Activated CD8-positive, alpha-beta T cell treated with anti-CD3 and anti-CD28 coated beads for 36 hours (primary cell): ENCODE results near the gene SLC5A4. TPM values are rescaled to one million over a fixed set of nuclear protein-coding genes. Genes with fewer than 3 reads are reported as not detected.
"Not testable (repeated sequence)": the region's sequence is repeated elsewhere in the genome, so short reads cannot be mapped to it uniquely, and the experiment has no call there.

ENCODE experiments used
- ATAC-seq: fragments of 200-7000 bp; cut with Tn5 transposase; one replicate; pipeline ENCODE4 v1.10.0; 2021; ENCODE audit warnings: mild to moderate bottlenecking, moderate library complexity
- CTCF ChIA-PET: fragments of 350-600 bp; sonication (Branson Sonifier 250); formaldehyde crosslinking; loops from one replicate; lab custom pipeline; 2021; ENCODE audit warnings: antibody characterized with exemption; lab: Charles Lee
- POLR2A ChIA-PET: fragments of 350-600 bp; sonication (Branson Sonifier 250); formaldehyde crosslinking; loops from one replicate; lab custom pipeline; 2021; ENCODE audit warnings: antibody characterized with exemption; lab: Charles Lee
- DNase-seq: peaks from one replicate; pipeline ENCODE4 v3.0.0-alpha.2; 2020
- H3K27ac Mint-ChIP-seq: one replicate; pipeline ENCODE4 v1.8.0; 2021; ENCODE audit warnings: mild to moderate bottlenecking, mixed read lengths
- H3K27me3 Mint-ChIP-seq: one replicate; pipeline ENCODE4 v1.8.0; 2021; ENCODE audit warnings: mixed read lengths
- H3K36me3 Mint-ChIP-seq: one replicate; pipeline ENCODE4 v1.8.0; 2021; ENCODE audit warnings: low read depth, mixed read lengths
- H3K4me1 Mint-ChIP-seq: one replicate; pipeline ENCODE4 v1.8.0; 2021; ENCODE audit warnings: low read depth, mixed read lengths
- H3K4me3 Mint-ChIP-seq: one replicate; pipeline ENCODE4 v1.8.0; 2021; ENCODE audit warnings: mild to moderate bottlenecking, moderate library complexity, mixed read lengths
- H3K9me3 Mint-ChIP-seq: one replicate; pipeline ENCODE4 v1.8.0; 2021; ENCODE audit warnings: mixed read lengths
- intact Hi-C: fragments of 100-400 bp; cut with micrococcal nuclease; formaldehyde crosslinking; loops from one replicate; pipeline ENCODE4 v1.10.0; 2022
- total RNA-seq, 2 experiments: library from RNA; stranded (reverse); gene quantifications; one replicate each; pipeline ENCODE4 v1.2.3, GENCODE V29; 2021
- TF ChIP-seq, protein P1 (sequence below): fragments of 200-600 bp; IDR thresholded peaks from one replicate; pipeline ENCODE4 v1.8.0; 2022; ENCODE audit warnings: antibody characterized with exemption, mild to moderate bottlenecking

Gene SLC5A4
- total RNA-seq, 2 experiments from 2014 or later = not detected

DNA sequence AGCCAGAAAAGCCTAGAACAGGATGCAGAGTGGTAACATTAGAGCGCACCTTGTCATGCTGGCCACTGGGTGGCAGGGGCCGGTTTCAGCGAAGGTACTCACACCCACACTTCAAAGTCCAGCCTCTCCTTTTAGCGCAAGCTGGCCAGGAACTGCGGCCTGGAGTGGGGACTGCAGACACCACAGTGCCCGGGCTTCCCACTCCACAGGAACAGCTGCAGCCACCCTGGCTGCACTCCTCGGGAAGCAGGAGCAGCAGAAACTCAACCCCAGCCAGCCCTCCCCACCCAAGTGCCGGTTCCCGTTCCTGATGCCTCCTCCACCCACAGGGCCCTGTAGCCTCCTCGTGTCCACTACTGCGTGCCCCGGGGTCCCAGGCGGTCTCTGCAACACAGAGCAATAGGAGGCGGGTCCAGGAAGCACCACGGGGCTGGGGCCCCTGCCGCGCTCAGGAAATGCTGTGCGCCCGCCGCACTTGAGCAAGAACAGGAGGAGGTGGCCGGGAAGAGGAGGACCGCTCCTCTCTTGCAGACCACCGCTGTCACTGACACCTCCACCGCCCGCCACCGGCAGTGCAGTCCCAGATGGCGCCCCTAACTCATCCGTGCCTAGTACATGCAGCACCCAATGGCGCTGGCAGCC, 52.5 kb downstream of the SLC5A4 start:
- peaks cover 19% of the 10 kb centered on the region for H3K27me3 Mint-ChIP-seq
- ATAC-seq (peak; percentile 47), DNase-seq (peak; percentile 39)
- H3K27ac Mint-ChIP-seq = no peak overlapping the region
- intact Hi-C loops = no loop called here
- H3K36me3 Mint-ChIP-seq = no peaks in the 10 kb centered on the region
- CTCF ChIA-PET = interaction anchor here (0.7 to 2.8 kb wide), 15 partner anchors 10 to 232 kb away, joined by 3 to 16 read pairs (median 3); no protein-coding TSS in a partner anchor
- H3K4me1 Mint-ChIP-seq = peaks cover 15% of the 10 kb centered on the region
- POLR2A ChIA-PET = no interaction called here
- TF ChIP-seq, protein P1, sequence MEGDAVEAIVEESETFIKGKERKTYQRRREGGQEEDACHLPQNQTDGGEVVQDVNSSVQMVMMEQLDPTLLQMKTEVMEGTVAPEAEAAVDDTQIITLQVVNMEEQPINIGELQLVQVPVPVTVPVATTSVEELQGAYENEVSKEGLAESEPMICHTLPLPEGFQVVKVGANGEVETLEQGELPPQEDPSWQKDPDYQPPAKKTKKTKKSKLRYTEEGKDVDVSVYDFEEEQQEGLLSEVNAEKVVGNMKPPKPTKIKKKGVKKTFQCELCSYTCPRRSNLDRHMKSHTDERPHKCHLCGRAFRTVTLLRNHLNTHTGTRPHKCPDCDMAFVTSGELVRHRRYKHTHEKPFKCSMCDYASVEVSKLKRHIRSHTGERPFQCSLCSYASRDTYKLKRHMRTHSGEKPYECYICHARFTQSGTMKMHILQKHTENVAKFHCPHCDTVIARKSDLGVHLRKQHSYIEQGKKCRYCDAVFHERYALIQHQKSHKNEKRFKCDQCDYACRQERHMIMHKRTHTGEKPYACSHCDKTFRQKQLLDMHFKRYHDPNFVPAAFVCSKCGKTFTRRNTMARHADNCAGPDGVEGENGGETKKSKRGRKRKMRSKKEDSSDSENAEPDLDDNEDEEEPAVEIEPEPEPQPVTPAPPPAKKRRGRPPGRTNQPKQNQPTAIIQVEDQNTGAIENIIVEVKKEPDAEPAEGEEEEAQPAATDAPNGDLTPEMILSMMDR = peak; percentile 41
- no peaks in the 10 kb centered on the region for H3K9me3 Mint-ChIP-seq
- H3K4me3 Mint-ChIP-seq = peak overlapping the region; percentile 21

DNA sequence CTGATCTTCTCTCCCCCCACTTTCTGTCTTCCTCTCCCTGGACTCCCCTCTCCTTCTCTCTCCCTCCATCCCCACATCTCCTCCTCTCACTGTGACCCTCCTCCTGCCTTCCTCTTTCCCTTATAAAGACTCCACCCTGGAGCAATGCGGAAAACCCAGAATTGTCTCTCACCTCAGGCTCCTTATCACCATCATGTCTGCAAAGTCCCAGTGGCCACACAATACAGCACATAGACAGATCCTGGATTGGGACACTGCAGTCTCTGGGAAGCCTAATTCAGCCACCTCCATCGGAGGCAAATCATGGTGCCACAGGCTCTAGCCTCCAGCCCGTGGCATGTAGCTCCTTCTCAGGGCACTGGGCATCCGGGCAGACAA, 53.0 kb downstream of the SLC5A4 start:
- DNase-seq (no peak), ATAC-seq (no peak)
- Mint-ChIP-seq H3K4me1 (peaks cover 15% of the 10 kb centered on the region), H3K9me3 (no peaks in the 10 kb centered on the region), H3K4me3 (no peak overlapping the region), H3K27ac (no peak overlapping the region), H3K36me3 (no peaks in the 10 kb centered on the region), H3K27me3 (peaks cover 19% of the 10 kb centered on the region)
- CTCF ChIA-PET = interaction anchor here (0.7 to 2.8 kb wide), 15 partner anchors 9 to 232 kb away, joined by 3 to 16 read pairs (median 3); no protein-coding TSS in a partner anchor
- TF ChIP-seq, protein P1 = no peak
- intact Hi-C loops = no loop called here
- POLR2A ChIA-PET = no interaction called here

DNA sequence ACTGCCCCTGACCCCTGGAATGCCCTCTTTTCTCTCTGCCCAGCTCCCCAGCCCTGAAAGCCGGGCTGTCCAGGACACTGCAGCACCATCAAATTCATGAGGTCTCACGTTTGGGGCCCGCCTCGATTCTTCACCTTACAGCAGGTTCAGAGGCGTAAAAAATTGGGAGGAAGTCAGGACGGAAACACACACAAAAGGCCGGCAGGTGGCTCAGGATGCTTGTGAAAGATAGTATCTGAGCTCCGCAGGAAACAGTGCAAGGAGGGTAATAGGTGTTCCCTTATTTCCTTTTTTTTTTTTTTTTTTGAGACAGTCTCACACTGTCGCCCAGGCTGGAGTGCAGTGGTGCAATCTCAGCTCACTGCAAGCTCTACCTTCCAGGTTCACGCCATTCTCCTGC, 54.4 kb downstream of the SLC5A4 start:
- peak; percentile 33 for DNase-seq
- POLR2A ChIA-PET = no interaction called here
- TF ChIP-seq, protein P1 = no peak

GRCh38 chr22:32199961-32200360, 55.2 kb downstream of the SLC5A4 start:
- Mint-ChIP-seq H3K27ac (no peak overlapping the region), H3K9me3 (no peaks in the 10 kb centered on the region), H3K4me1 (peaks cover 15% of the 10 kb centered on the region), H3K4me3 (no peak overlapping the region), H3K27me3 (peaks cover 23% of the 10 kb centered on the region), H3K36me3 (no peaks in the 10 kb centered on the region)
- TF ChIP-seq, protein P1 = no peak
- POLR2A ChIA-PET = no interaction called here
- CTCF ChIA-PET = interaction anchor here (1.2 to 1.5 kb wide), 2 partner anchors 25 to 66 kb away, joined by 4 read pairs; no protein-coding TSS in a partner anchor
- ATAC-seq (no peak), DNase-seq (no peak)
- intact Hi-C loops = no loop called here

More for the DNA sequence above, 54.4 kb downstream of the SLC5A4 start:
- H3K9me3 Mint-ChIP-seq = no peaks in the 10 kb centered on the region
- intact Hi-C loops = no loop called here
- H3K27ac Mint-ChIP-seq = no peak overlapping the region
- H3K36me3 Mint-ChIP-seq = no peaks in the 10 kb centered on the region
- H3K4me1 Mint-ChIP-seq = peaks cover 15% of the 10 kb centered on the region
- no peak for ATAC-seq
- H3K27me3 Mint-ChIP-seq = peaks cover 23% of the 10 kb centered on the region
- CTCF ChIA-PET = interaction anchor here (1.2 to 2.8 kb wide), 2 partner anchors 24 to 65 kb away, joined by 4 to 16 read pairs; no protein-coding TSS in a partner anchor
- no peak overlapping the region for H3K4me3 Mint-ChIP-seq

DNA sequence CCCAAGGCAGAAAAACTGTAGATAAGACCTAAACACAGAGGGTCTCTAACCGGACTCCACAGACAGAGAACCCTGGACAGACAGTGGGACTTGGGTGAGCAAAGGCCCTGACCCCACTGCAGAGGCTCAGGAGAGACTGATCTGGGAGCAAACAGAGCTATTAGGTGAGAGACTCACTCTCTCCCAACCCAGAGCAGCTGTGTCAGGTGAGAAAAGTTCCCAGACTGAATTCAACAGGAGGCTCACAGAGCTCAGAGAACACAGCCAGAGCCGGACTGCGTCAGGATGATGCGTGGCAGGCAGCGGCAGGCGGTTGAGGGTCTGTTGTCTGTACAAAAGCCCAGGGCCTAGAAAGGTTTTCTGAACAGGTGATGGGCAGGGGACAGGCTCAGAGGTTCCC, 55.8 kb downstream of the SLC5A4 start:
- Mint-ChIP-seq H3K27me3 (peaks cover 20% of the 10 kb centered on the region), H3K9me3 (no peaks in the 10 kb centered on the region), H3K36me3 (no peaks in the 10 kb centered on the region), H3K27ac (no peak overlapping the region), H3K4me1 (peaks cover 15% of the 10 kb centered on the region), H3K4me3 (no peak overlapping the region)
- TF ChIP-seq, protein P1 = no peak
- intact Hi-C loops = no loop called here
- POLR2A ChIA-PET = no interaction called here
- CTCF ChIA-PET = interaction anchor here (1.5 kb wide), 1 partner anchor 67 kb away, joined by 4 read pairs; no protein-coding TSS in a partner anchor
- DNase-seq (no peak), ATAC-seq (no peak)

DNA sequence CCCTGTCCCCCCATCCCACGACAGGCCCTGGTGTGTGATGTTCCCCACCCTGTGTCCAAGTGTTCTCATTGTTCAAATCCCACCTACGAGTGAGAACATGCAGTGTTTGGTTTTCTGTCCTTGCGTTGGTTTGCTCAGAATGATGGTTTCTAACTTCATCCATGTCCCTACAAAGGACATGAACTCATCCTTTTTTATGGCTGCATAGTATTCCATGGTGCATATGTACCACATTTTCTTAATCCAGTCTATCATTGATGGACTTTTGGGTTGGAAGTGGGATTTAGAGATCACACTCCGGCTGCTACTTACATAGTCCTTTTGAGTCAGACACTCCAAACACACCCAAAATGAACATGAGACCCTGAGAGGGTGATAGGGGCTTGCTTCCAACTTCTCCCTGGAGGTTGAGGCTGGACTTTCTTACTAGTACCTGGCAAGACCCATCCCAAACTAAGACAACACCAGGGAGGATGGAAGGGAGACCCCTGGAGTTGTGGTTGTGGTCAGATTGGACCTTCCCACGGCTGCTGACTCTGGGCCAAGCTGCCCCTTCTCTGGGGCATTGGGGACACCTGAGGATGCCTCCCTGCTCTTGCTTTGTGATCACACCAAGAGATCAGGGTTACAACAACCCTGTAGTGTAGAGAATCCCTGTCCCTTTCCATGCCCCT, 57.5 kb downstream of the SLC5A4 start:
- H3K4me1 Mint-ChIP-seq, CTCF ChIA-PET, H3K4me3 Mint-ChIP-seq, H3K27ac Mint-ChIP-seq, DNase-seq, H3K27me3 Mint-ChIP-seq, H3K36me3 Mint-ChIP-seq, H3K9me3 Mint-ChIP-seq, intact Hi-C loops, POLR2A ChIA-PET, ATAC-seq: not testable (repeated sequence)

GRCh38 chr22:32195900-32196299, 59.2 kb downstream of the SLC5A4 start:
- H3K9me3 Mint-ChIP-seq, H3K27ac Mint-ChIP-seq, DNase-seq, H3K4me3 Mint-ChIP-seq, ATAC-seq, H3K27me3 Mint-ChIP-seq, H3K36me3 Mint-ChIP-seq, CTCF ChIA-PET, intact Hi-C loops, H3K4me1 Mint-ChIP-seq: not testable (repeated sequence)
- POLR2A ChIA-PET = interaction anchor here (0.6 kb wide), 1 partner anchor 124 kb away, joined by 3 read pairs; no protein-coding TSS in a partner anchor
